ENCODE measurements around the gene AP1G1.

- TF ChIP-seq CTCF (conservative IDR thresholded peaks at IDR 0.05; ENCODE audit: low read depth, low read length) (no peak), EZH2 (IDR thresholded peaks at IDR 0.05; ENCODE audit: borderline replicate concordance, low read depth, low read length, poor library complexity, severe bottlenecking) (no peak)
These were observed 17.9 kb upstream of the AP1G1 start for GRCh38 chr16:71826533-71827017.

All from A673 (cell line).